ENCODE results near the gene TOB1.

DNA sequence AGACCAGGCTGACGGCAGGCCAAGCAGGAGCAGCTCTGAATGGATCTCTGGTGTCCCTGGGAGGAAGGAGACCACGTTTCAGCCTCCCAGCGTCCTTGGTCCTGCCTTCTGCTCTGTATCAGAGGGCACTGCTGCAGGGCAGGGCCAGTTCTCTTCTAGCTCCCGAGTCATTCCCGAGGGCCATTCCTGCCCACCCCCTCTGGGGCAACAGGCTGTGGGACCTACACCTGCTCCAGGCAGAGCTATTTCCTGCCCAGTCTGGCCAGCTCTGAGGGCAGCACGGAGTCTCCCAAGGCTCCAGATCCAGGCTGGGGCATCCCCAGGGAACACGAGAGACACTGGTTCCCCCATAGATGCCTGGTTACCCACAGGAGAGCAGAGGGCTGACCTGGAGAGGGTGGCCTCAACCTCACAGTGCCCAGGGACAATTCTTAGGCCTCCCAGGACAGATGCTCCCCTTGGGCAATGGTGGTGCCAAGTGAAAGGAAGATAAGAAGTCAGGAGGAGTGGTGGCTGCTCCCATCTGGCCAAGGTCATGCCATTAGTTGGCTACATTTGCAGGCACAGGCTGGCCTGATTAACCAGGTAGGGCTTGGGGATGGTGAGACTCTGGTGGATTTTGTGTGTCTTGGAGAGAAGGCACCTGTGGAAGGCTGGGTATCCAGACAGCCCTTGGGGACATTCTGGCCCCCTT is 28.7 kb downstream of the TOB1 start:
- TF ChIP-seq, protein P1, sequence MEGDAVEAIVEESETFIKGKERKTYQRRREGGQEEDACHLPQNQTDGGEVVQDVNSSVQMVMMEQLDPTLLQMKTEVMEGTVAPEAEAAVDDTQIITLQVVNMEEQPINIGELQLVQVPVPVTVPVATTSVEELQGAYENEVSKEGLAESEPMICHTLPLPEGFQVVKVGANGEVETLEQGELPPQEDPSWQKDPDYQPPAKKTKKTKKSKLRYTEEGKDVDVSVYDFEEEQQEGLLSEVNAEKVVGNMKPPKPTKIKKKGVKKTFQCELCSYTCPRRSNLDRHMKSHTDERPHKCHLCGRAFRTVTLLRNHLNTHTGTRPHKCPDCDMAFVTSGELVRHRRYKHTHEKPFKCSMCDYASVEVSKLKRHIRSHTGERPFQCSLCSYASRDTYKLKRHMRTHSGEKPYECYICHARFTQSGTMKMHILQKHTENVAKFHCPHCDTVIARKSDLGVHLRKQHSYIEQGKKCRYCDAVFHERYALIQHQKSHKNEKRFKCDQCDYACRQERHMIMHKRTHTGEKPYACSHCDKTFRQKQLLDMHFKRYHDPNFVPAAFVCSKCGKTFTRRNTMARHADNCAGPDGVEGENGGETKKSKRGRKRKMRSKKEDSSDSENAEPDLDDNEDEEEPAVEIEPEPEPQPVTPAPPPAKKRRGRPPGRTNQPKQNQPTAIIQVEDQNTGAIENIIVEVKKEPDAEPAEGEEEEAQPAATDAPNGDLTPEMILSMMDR (IDR thresholded peaks at IDR 0.05): no peak
- TF ChIP-seq POLR2A (IDR thresholded peaks at IDR 0.05): no peak
